22Rv1 (cell line): ENCODE data around the gene CPSF3.

ENCODE experiments used
- CTCF ChIP-seq: fragments of 450-650 bp; IDR thresholded peaks from 2 replicates; pipeline ENCODE4 v1.5.1; 2017; ENCODE audit warnings: mild to moderate bottlenecking
- ZFX ChIP-seq: fragments of 450-650 bp; IDR thresholded peaks from 2 replicates; pipeline ENCODE4 v1.6.1; 2017; ENCODE audit warnings: antibody characterized with exemption, borderline replicate concordance

- TF ChIP-seq CTCF, result no peak
- no peak for TF ChIP-seq ZFX
These were observed 7.0 kb upstream of the CPSF3 start for GRCh38 chr2:9416267-9416961.
